DMS53 (cell line): Measurements from ENCODE around the gene TRNAU1AP.
"Not testable (repeated sequence)": the region's sequence is repeated elsewhere in the genome, so short reads cannot be mapped to it uniquely, and the experiment has no call there.

Source experiments
- DNase-seq: peaks from one replicate; lab custom pipeline; 2025; lab: John Stamatoyannopoulos, UW

TRNAU1AP gene

GRCh38 chr1:28552758-28553663 is at the start of gene TRNAU1AP:
TSS of gene TRNAU1AP (plus strand) at chr1:28553085. CDS start at chr1:28553111, 26 bp downstream.
- DNase-seq: peak; percentile 98

GRCh38 chr1:28503117-28503516 is 49.8 kb upstream of the TRNAU1AP start:
- DNase-seq: peak; percentile 46

DNA sequence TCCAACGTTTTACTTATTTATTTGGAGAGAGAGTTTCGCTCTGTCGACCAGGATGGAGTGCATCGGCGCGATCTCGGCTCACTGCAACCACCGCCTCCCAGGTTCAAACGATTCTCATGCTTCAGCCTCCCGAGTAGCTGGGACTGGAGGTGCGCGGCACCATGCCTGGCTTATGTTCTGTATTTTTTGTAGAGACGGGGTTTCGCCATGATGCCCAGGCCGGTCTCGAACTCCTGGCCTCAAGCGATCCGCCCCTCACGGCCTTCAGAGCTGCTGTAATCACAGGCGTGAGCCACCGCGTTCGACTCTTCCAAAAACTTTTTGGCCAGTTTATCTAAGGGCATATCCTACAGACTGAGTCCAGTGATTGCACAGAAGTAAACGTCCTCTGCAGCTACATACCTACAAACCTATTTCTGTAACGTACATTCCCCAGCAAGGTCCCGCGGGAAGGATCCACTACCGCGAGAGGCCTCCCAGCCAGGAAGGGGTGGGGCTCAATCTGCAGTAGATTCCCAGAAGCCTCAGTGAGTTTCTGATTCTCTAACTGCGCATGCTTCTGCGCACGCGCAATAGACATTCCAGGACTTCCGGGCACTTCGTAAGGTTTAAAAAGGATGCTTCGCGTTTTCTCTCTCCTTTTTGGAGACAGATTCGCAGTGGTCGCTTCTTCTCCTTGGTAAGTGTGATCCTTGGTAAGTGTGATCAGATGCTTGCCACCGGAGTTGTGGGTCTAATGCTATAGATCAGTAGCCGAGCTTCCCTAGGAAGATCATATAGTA is 47.3 kb upstream of the TRNAU1AP start, which contains the start of gene RCC1:
TSS of gene RCC1 (plus strand) at position 638 of the 782 bp plus-strand sequence. CDS start 23,824 bp downstream, outside the sequence.
- DNase-seq: peak; percentile 99

GRCh38 chr1:28506907-28507246 is 46.0 kb upstream of the TRNAU1AP start:
- DNase-seq: no peak

- peak; percentile 36 for DNase-seq
Measured at GRCh38 chr1:28507247-28507645, 45.6 kb upstream of the TRNAU1AP start.

DNA sequence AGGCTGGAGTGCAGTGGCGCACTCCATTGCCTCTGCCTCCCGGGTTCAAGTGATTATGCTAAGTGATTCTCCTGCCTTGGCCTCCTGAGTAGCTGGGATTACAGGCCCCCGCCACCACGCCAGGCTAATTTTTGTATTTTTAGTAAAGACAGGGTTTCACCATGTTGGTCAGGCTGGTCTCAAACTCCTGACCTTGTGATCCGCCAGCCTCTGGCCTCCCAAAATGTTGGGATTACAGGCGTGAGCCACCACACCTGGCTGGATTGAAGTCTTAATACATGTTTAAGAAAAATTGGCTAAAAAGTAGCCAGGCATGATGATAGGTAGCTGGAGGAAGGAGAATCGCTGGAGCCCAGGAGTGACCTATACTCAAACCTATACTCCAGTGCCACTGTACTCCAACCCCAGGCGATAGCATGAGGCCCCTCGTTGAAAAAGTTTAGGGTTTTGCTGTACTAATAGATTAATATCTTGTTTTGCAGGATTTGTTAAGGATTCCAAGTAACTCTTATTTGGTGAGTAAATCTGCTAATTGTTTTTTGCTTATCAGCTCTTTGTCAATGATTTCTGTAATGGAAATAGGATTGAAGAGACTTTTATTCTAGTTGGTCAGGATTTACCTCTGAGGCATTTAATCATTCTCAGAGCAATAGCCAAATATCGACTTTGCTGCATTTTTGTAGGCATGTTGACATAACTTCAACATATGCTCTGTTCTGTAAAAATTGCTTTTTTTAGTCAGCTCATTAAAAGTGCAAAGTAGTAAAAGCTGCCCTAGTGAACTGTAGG is 45.0 kb upstream of the TRNAU1AP start:
- peak; percentile 32 for DNase-seq

- DNase-seq: peak; percentile 32
Measured at GRCh38 chr1:28508435-28508754, 44.5 kb upstream of the TRNAU1AP start.

- no peak for DNase-seq
Measured at GRCh38 chr1:28509705-28510272, 43.1 kb upstream of the TRNAU1AP start.

- peak; percentile 90 for DNase-seq
Measured at GRCh38 chr1:28510273-28510969, 42.5 kb upstream of the TRNAU1AP start.

DNA sequence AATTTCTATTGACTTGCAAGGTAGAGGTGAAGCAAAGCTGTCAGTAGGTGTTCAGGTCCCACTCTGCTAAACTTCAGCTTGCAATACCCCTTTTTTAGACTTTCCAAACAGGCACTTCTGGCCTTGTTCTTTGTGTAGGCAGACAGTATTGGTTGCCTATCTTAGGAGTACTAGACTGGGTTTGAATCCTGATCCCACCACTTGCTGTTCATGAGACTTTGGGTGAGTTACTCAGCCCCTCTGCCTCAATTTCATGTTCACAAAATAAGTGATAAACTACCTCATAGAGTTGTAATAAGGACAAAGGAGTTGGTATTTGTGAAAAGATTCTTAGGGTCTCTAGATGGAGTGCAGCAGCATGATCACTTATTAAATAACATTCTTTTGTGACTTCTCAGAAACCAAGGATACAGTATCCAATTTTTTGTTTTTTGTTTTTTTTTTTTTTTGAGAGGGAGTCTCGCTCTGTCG is 41.9 kb upstream of the TRNAU1AP start:
- no peak for DNase-seq

DNA sequence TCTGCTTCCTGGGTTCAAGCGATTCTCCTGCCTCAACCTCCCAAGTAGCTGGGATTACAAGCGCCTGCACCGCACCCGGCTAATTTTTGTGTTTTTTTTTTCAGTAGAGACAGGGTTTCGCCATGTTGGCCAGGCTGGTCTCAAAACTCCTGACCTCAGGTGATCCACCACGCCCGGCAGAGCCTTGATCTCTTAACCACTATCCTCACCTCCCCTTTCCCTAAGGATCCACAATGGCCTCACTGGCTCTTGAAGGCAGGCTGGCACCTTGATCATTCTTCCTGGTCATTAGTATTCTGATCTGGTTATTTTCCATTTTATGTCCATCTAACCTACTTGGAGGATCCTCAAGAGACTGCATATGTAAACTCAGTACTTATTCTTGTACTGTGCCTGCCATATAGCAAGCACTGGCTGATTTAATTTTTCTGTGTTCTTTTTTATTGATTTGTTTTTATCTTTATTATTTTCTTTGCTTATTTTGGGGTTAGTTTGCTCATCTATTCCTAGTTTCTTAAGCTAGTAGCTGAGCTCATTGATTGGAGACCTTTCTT is 40.8 kb upstream of the TRNAU1AP start:
- DNase-seq: peak; percentile 58

DNA sequence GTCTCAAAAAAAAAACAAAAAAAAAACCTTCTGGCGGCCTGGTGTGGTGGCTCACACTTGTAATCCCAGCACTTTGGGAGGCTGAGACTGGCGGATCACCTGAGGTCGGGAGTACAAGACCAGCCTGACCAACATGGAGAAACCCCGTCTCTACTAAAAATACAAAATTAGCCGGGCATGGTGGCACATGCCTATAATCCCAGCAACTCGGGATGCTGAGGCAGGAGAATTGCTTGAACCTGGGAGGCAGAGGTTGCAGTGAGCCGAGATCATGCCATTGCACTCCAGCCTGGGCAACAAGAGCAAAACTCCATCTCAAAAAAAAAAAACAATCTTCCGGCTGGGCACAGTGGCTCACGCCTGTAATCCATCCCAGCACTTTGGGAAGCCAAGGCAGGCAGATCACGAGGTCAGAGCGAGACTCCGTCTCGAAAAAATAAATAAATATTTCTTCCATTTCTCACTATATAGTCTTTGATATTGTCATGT is 38.4 kb upstream of the TRNAU1AP start:
- peak; percentile 46 for DNase-seq

DNA sequence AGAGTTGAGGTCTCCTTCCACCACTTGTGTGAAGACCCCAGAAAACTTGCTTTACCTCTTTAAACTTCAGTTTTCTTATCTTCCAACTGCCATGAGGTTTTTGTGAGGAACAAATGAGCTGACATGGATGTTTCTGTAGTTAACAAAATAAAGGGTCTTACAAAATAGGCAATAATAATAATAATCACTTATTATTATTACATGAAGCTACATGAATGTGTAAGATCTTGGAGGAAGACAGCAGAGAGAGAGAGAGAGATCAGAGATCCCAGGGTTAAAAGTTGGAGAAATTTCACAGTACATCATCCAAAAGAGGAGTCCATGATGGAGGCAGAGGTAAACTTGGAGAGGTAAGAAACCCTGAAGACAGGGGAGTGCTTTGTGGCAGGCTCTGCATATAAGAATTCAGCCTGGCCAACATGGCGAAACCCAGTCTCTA is 36.3 kb upstream of the TRNAU1AP start:
- peak; percentile 70 for DNase-seq

DNA sequence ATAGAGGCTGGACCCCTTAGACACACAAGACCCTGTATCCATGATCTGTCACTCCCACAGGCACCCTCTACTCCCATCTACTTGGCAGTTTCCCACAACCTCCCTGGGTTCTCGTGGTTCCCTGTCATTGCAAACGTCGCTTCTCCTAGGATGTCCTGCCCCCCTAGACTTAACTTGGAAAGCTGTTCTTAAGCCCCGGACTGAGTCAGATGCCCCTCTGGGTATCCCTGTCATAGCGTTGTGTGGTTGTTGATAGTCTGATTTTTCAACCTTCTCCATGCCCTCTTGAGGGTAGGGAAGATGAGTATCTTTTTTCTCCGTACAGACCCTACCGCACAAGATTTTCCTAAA is 35.3 kb upstream of the TRNAU1AP start:
- peak; percentile 77 for DNase-seq

- peak; percentile 95 for DNase-seq
Measured at GRCh38 chr1:28518000-28518744, 34.7 kb upstream of the TRNAU1AP start.

DNA sequence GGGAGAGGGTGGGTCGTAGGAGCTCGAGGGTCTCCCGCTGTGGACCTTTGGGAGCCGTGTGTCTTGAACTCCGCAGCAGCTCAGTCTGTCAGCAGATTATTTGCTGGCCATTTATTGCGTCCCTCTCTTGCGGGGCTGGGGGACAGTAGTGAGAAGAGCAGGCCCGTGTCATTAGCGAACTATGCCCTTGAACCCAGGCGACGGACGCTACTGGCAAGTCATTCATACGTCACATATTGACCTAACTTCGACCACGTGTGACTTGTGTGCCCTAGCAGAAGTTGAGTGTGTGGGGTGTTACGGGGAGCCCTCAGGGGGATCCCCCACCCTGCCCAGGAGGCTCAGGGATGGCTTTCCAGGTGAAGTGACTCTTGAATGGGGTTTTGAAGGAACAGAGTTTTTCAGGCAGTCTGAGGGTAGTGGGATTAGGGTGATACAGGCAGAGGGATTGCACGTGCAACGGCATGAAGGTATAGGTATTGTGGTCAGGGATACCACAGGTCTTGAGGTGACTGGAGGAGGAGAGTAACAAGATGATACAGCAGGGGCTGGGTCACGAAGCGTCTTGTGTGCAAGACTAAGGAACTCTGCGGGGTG is 34.0 kb upstream of the TRNAU1AP start:
- DNase-seq: peak; percentile 85

DNA sequence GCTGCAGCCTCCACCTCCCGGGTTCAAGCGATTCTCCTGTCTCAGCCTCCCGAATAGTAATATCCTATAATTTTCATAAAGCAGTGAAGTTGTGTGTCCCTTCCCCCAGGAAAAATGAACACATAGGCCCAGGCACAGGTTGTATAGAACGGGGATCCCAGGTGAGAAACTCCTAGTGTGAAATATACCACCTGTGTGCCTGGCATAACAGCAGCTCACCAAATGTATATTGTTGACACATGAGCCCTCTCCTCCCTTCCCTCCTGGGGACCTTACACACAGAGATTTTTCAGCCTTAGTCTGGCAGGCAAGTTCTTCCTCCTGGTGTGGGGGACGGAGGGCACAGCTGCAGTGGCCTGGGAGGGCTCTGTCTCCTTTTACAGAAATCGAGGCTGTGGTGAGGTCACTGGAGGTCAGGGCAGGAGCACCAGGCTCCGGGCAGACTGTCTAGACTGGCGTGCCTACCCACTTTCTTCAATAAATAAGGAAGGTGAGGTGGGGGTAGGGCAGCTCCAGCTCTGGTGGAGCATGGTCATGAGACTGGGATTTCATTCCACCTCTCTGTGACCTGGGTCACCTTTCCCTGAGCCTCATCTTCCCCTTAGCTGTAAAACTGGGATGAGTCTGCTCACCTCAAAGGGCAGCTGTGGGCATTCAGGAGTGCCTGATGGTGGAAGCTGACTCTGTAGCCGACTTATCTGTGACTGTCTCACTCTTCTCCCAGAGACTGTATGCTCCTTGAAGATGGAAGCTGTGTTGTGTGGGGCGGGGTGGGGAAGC is 32.7 kb upstream of the TRNAU1AP start:
- DNase-seq: no peak

DNA sequence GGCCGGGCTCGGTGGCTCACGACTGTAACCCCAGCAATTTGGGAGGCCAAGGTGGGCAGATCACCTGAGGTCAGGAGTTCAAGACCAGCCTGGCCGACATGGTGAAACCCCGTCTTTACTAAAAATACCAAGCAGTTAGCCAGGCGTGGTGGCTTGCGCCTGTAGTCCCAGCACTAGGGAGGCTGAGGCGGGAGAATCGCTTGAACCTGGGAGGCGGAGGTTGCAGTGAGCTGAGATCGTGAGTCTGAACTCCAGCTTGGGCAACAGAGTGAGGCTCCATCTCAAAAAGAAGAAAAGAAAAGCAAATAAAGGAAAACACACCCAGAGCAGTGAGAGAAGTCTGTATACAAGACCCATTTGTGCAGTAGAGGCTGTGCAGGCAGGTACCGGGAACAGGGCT is 32.1 kb upstream of the TRNAU1AP start:
- DNase-seq: not testable (repeated sequence)
